ENCODE results near the gene CCR4. TPM values are rescaled to one million over a fixed set of nuclear protein-coding genes. Genes with fewer than 3 reads are reported as not detected.
"Not testable (repeated sequence)": the region's sequence is repeated elsewhere in the genome, so short reads cannot be mapped to it uniquely, and the experiment has no call there.

Gene CCR4
- polyA plus RNA-seq, 3 donors: 0.12 to 0.35 (median 0.18) TPM

DNA sequence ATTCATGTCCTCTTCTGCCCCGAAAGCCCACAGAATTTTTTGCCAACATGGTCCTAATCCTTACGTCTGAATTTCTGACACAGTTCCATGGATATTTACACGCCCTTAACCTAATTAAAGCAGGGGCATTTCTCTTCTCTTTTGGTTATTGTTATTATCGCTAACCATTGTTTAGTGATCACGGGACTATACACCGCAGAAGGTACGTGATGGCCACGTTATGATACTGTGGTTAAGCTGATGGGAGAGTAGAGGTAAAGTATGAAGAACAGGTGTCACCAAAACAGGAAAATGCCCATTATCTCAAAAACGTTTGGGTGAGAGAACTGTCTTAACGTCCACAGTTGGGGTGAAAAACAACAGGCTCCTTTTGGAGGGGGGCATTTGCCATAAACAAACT lies 26.4 kb downstream of the CCR4 start:
- no peak for DNase-seq (ENCODE audit: low read depth in 3 of 3, low spot score in 2 of 3)

DNA sequence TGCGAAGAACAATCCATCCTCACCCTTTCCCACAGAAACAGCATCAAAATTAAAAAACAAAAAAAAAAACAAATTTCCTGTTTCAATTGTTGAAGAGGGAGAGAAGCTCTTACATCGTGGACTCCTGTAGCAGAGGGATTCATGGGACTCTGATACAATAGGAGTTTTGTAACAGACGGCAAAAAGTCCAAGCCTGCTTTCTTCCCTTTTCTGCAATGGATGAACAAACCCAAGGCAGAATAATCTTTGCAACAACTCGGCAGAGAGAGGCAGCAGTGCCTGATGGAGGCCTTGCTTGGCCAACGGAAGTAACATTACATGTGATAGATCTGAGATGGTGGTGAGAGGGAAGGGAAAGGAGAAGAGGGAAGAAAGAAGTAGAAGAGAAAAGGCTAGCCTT lies 26.9 kb downstream of the CCR4 start:
- no peak for DNase-seq (ENCODE audit: low read depth in 3 of 3, low spot score in 2 of 3)

DNA sequence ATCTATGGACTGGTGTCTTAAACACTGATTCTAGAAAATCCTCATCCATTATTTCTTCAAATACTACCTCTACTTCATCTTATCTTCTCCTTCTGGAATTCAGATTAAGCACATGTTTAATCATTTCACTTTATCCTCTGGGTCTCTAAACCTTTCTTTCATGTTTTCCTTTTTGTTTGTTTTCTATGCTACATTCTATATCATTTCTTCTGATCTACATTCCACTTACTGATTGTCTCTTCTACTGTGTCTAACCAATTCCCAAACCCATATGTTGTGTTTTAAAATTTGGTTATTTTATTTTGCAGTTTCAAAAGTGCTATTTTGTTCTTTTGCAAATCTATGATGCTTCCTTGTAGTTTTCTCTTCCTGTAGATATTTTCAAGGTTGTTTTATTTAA lies 31.7 kb downstream of the CCR4 start:
- no peak for DNase-seq (ENCODE audit: low read depth in 3 of 3, low spot score in 2 of 3)

DNA sequence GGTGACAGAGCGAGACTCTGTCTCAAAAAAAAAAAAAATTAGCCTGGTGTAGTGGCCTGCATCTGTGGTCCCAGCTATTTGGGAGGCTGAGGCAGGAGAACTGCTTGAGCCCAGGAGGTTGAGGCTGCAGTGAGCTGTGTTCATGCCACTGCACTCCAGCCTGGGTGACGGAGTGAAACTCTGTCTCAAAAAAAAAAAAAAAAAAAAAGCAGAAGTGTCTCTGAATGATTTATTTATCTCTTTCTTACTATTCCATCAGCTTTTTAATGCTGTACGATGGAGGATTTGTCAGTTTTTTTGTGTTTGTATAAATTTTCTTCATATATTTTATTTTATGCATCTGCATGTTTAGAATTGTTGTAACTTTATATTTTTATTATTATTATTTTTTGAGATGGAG lies 33.5 kb downstream of the CCR4 start:
- not testable (repeated sequence) for DNase-seq (ENCODE audit: low read depth in 3 of 3, low spot score in 2 of 3)

DNA sequence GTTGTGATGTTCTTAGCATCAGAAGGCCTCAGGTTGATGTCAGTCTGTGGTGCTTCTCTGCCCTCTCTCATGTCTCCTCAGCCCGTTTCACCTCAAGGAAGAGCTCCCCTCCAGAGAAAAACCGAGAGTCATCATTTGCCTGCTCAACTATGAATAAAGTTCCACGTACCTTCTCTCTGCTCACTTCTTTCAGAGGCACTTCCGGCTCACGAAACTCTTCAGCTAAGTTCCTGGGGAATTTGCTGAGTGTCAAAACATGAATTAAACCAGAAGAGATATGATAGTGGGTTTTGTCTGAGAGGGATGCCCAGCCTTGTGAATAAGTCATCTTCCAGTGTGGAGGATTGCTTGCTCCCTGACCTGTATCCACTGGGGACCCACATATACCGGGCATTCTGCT lies 37.7 kb downstream of the CCR4 start:
- DNase-seq (ENCODE audit: low read depth in 3 of 3, low spot score in 2 of 3): no peak

DNA sequence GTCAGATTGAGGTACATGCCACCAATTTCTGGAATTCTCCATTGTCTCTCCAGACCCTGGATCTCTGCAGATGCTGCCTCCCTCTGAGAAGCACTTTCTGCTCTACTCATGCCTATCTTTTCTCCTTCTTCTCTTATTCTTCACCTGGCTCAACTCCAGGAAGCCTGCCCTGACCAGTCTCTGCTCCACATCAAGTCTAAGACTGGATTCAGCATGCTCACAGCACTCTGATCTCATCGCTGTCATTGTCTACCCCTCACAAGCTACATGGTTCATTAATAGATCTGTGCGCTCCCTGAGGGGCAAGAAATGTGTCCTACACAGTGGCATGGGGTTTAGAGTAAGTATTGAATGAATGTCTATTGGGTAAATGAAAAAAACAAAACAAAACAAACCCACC lies 38.7 kb downstream of the CCR4 start:
- DNase-seq (ENCODE audit: low read depth in 3 of 3, low spot score in 2 of 3): no peak

DNA sequence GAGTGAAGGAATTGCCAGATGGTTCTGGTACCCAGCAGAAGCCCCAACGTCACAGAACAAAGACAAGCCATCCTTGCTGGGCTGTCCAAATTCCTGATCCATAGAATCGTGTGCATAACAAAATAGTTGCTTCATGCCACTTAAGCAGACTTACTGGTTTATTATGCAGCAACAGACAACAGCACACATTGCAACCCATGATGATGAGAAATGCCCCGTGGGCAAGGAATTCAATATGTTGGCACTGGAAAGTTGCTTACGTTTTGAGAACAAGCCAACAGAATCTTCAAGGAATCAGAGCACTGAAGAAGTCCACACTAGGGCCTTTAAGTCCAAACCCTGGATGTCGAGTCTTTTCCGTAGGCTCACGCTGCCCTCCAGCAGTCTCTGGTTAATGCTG lies 40.3 kb downstream of the CCR4 start:
- no peak for DNase-seq (ENCODE audit: low read depth in 3 of 3, low spot score in 2 of 3)

DNA sequence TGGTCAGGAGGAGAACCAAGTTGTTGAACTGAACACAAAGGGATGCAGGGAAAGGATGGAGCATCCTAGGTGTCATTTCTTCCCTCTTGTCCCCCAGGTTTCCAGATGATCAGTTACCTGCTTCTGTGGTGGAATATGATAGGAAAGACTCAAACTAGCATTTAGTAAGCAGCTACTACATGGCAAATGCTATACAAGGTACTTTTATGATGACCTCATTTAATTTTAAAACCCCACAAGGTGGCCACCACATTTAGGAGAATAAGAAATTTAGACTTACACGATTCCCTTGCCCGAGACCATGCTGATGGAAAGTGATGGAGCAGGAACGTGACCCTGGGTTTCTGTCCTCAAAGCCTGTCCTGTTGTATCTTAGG lies 40.9 kb downstream of the CCR4 start:
- no peak for DNase-seq (ENCODE audit: low read depth in 3 of 3, low spot score in 2 of 3)

DNA sequence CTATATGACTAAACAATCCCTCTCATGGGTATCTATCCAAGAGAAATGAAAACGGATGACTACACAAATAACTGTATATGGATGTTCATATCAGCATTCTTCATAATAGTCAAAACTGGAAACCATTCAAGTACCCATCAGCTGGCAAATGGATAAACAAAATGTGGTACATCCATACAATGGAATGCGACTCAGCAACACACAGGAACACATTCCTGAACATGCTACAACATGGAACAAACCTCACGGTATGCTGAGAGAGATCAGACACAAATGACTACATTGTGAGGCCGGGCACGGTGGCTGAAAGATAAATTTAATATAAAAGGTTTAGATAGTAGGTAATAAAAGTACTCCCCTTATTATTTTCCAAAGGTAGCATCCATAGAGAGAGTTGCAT lies 42.6 kb downstream of the CCR4 start:
- no peak for DNase-seq (ENCODE audit: low read depth in 3 of 3, low spot score in 2 of 3)

DNA sequence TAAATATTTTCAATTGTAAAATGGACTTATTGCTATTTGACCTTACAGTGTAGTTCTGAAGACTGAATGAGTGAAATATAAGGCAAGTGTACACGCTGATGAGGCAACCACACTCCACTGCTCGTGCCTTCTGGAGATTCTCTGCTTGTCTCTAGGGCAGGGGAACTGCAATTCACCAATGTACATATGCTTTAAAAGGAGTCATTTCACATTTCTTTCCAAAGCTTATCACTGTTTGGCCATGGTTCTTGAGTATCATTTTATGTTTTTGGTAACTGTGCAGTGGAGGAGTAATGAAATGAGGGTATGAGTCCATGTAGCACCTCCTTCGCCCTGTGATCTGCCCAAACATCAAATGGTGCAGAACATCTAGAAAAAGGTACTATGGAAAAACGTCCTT lies 43.7 kb downstream of the CCR4 start:
- DNase-seq (ENCODE audit: low read depth in 3 of 3, low spot score in 2 of 3): no peak

DNA sequence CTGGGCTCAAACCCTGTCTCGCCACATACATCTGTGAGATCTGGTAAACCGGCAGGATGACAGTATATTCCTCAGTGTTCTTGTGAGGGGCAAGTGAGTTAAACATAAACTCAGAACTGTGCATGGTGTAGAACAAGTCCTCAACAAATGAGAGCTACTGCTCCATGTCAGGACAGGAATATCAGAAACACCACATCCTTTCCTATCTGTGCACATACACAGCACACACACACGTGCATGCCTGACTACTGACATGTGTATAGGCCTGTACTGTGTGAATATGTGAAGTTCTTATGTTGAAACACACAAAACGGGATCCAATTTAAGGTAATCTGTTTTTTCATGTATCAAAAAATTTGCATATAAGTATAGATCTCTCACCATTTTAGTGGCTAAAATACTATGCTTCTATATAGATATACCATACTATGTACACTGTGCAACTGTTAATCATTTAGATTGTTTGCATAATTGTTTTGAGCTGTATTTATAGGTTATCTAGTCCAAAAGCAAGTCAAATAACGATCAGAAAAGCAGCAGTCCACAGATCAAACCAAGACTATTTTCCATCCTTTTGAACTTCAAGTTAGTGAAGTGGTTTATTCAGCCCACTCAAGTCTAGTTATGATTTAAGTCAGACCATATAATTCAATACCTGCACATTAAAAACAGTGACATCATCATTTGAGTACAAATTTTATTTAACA lies 44.8 kb downstream of the CCR4 start:
- no peak for DNase-seq (ENCODE audit: low read depth in 3 of 3, low spot score in 2 of 3)

DNA sequence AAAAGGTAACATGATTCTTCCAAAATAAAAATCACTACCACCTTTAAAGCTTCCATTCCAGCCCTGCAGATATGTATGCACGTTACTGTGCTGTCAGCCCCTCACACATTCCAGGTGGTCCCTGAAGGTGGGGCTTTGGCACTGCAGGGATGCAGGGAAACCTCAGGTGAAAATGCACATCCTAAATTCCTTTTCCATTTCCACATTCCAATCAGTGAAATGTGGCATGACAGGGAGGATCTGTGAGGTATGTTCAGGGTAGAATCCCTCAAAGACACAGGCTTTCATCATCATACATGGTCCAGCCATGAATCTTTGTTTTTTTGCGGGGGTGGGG lies 45.3 kb downstream of the CCR4 start:
- no peak for DNase-seq (ENCODE audit: low read depth in 3 of 3, low spot score in 2 of 3)

DNA sequence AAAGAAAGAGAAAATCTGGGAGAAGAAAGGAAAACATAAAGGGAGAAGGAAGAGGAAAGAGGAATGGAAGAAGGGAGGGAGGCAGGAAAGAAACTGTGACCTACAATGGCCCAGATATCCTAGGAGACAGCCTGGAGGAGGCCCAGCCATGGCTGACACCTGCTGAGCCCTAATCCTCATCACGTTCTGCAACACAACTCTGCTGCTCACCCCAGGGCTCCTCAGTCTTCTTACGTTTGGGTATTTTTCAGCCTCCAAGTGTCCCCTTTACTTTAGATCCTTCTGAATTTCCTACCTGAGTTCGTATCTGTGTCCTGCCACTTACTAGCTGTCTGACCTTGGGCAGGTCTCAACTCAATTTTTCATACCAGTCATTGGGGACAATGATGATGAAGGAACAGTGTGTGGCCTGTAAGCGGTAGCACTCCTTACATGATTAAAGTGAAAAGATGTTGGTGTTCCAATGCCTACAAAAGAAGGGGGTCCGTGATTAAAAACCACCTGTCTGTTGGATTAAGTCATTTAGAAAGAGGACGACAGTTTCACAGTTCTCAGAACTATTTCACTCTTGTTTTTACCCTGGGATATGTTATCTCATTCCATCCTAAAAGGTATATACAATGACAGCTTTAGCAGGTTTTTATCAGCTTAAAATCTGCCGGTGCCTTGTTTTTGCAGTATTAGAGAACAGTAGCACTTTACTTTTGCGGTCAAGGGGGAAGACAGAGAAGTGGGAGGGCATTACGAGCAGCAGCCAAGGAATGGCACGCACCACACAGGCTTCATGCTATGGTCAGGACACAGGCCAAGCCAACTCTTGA lies 47.4 kb downstream of the CCR4 start:
- DNase-seq (ENCODE audit: low read depth in 3 of 3, low spot score in 2 of 3): no peak

DNA sequence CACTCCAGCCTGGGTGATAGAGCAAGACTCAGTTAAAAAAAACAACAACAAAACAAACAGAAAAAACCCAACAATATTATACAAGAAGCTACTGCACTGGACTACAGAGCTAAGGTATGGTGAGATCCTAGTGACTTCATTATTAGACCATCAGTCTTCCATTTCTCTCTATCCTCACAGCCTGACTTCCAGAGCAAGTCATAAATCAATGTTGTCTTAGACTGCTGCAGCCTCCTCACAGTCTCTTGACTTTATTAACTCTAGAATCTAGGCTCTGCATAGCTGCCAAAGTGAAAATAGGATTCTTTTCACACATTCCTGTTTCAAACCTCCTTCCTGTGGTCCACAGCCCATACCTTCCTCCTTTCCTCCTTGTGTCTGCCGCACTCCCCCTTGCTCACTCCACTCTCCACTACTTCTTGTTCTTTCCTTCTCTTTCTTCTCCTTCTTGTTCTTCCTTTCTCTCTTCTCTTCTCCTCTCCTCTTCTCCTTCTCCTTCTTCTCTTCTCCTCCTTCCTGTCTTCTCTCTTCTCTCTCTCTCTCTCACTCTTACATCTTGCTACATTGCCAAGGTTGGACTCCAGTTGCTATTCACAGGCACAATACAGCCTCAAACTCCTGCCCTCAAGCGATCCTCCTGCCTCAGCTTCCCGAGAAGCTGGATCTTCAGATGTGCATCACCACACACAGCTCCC lies 49.4 kb downstream of the CCR4 start:
- DNase-seq (ENCODE audit: low read depth in 3 of 3, low spot score in 2 of 3): no peak

DNA sequence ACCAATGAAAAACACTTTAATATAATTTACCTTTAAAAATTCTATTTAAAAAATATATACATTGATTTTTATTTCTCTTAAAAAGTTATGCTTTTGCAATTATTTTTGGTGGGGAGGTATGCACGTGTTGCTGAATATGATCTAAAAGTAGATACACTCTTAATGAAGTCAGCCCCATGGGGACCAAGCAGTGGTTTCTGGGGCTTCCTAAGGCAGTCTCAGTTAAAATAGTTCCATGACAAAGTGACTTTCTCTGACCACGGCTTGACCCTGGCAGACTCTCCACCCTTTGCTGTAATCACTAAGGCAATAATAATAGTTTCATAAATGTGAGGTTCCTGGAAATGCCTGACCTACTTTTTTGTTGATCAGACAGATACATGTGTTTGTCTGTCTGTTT lies 50.4 kb downstream of the CCR4 start:
- DNase-seq (ENCODE audit: low read depth in 3 of 3, low spot score in 2 of 3): no peak

DNA sequence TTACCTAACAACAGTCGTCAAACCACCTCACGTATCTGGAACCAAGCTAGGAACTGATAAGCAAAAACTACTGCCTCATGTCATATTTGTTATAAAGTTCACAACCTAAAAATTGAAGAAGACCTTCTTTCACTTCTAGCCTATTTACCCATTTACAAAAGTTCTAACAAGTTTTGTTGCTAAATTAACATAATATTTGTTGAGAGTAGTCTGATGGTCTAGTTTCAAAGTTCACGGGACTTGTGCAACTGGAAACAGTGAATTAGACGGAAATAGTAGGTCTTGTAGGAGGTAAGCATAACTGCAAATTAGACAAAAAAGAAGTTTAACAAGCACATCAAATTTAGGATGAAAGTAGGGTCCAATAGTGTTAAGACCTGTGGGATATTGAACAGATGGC lies 51.9 kb downstream of the CCR4 start:
- DNase-seq (ENCODE audit: low read depth in 3 of 3, low spot score in 2 of 3): no peak

DNA sequence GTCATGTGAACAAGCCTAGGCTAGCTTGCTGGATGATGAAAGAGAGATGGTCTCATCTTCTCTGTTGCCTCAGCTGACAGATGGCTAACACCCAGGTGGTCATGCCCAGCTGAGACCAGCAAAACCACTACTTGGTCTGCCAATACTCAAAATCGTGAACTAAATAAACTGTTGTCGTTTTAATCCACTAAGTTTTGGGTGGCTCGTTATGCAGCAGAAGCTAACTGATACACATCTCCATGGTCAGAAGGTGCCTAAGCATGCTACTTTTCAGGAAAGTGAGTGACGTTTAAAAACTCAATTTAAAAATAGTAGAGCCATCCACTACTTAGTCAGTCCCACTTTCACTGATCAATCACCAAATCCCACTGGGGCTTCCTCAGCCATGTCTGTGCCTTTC lies 52.8 kb downstream of the CCR4 start:
- DNase-seq (ENCODE audit: low read depth in 3 of 3, low spot score in 2 of 3): no peak

DNA sequence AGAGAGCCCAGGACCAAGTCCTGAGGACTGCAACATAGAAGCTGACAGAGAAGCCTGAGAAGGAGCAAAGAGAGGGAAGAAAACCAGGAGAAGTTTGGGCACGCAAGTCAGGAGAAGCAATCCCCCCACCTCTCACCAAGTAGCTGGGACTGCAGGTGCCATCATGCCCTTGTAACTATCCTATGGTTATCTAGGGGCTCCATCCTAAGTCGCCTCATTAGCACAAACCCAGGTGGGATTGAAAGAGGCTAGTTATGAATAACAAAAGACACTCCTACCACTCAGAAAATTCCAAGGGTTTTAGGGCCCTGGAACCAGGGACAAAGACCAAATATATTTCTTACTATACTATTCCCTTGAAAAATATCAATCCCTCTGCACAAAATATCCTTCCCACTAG lies 53.5 kb downstream of the CCR4 start:
- no peak for DNase-seq (ENCODE audit: low read depth in 3 of 3, low spot score in 2 of 3)
